Mucosa of stomach (tissue), 1 donor: Measurements from ENCODE around the gene FBXL3.
"Not testable (repeated sequence)": the region's sequence is repeated elsewhere in the genome, so short reads cannot be mapped to it uniquely, and the experiment has no call there.

ENCODE experiments used
- H3K27me3 ChIP-seq: one replicate; pipeline ENCODE4 v1.7.0; 2013; ENCODE audit warnings: mild to moderate bottlenecking, low read length; ENCODE audit not compliant: control insufficient read depth, insufficient read depth
- H3K36me3 ChIP-seq: one replicate; pipeline ENCODE4 v1.7.0; 2013; ENCODE audit warnings: low read length; ENCODE audit not compliant: control insufficient read depth, insufficient read depth
- H3K4me1 ChIP-seq: one replicate; pipeline ENCODE4 v1.7.0; 2013; ENCODE audit warnings: mild to moderate bottlenecking, low read length; ENCODE audit not compliant: control insufficient read depth, insufficient read depth
- H3K4me3 ChIP-seq: one replicate; pipeline ENCODE4 v1.7.0; 2013; ENCODE audit warnings: low read length
- H3K9ac ChIP-seq: one replicate; pipeline ENCODE4 v1.7.0; 2013; ENCODE audit warnings: mild to moderate bottlenecking, low read length, moderate library complexity
- H3K9me3 ChIP-seq: one replicate; pipeline ENCODE4 v1.7.0; 2013; ENCODE audit warnings: mild to moderate bottlenecking, low read length, moderate library complexity; ENCODE audit not compliant: control insufficient read depth
- donor health status: Pancreatic carcinoma.

FBXL3 gene

GRCh38 chr13:77016888-77017623 lies 9.9 kb downstream of the FBXL3 start:
- Histone ChIP-seq H3K36me3 (no peaks in the 10 kb centered on the region), H3K4me1 (no peaks in the 10 kb centered on the region), H3K27me3 (no peaks in the 10 kb centered on the region), H3K9ac (no peak overlapping the region), H3K4me3 (no peak overlapping the region), H3K9me3 (no peaks in the 10 kb centered on the region)

DNA sequence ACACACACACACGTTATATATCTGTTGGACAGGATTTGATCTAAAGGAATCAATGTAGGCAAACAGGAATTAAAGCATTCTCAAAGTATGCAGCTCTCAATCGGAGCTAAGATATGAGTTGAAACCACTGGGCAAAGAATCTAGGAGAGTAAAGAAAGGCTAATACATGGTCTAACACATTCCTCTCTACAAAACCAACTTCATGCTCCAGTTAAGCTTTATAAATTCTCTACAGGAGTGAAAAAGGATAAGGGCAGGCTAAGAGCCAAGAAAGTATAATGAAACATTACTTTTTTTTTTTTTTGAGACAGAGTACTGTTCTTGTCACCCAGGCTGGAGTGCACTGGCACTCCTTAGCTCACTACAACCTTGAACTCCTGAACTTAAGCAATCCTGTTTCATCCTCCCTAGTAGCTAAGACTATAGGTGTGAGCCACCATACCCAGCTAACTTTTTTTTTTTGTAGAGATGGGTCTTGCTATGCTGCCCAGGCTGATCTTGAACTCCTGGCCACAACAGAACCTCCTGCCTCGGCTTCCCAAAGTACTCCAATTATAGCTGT lies 10.6 kb downstream of the FBXL3 start:
- H3K4me3 ChIP-seq, result no peak overlapping the region
- no peak overlapping the region for H3K9ac ChIP-seq
- H3K27me3 ChIP-seq, result no peaks in the 10 kb centered on the region
- H3K9me3 ChIP-seq, result no peaks in the 10 kb centered on the region
- no peaks in the 10 kb centered on the region for H3K36me3 ChIP-seq
- H3K4me1 ChIP-seq, result no peaks in the 10 kb centered on the region

DNA sequence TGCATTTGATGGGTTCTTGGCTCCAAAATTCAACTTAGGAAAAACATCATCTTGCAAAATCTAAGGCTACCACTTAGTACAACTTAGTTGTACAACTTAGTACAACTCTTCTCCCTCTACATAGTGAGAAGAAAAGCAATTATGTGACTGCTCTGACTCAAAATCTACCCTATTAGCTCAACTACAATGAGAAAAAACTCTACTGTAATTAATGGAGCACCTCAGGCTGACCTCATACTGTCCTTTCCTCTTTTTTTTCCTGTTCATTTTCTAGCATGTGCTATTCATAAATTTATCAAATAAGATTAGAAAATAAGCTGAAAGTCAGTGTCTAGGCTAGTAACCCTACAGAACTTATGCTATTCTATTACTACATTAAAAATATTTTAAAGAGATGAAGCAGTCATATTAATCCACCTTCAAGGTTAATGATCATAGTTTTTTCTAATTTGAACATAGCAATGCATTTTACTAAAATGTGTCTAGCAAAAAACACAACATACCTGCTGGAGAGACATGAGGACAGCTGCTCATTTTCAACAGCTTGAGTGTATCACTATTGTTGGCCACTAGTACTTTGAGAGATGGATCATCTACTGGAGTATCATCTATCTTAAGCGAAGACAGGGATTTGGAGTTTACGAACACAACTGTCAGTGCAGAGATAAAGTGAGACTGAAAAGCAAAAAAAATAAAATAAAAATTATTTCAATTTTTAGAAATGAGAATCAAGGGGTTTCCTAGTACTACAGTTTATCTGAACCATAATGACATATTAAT lies 11.9 kb downstream of the FBXL3 start:
- H3K9me3 ChIP-seq, result no peaks in the 10 kb centered on the region
- H3K4me3 ChIP-seq, result no peak overlapping the region
- H3K4me1 ChIP-seq, result no peaks in the 10 kb centered on the region
- no peaks in the 10 kb centered on the region for H3K36me3 ChIP-seq
- H3K27me3 ChIP-seq, result no peaks in the 10 kb centered on the region
- no peak overlapping the region for H3K9ac ChIP-seq

DNA sequence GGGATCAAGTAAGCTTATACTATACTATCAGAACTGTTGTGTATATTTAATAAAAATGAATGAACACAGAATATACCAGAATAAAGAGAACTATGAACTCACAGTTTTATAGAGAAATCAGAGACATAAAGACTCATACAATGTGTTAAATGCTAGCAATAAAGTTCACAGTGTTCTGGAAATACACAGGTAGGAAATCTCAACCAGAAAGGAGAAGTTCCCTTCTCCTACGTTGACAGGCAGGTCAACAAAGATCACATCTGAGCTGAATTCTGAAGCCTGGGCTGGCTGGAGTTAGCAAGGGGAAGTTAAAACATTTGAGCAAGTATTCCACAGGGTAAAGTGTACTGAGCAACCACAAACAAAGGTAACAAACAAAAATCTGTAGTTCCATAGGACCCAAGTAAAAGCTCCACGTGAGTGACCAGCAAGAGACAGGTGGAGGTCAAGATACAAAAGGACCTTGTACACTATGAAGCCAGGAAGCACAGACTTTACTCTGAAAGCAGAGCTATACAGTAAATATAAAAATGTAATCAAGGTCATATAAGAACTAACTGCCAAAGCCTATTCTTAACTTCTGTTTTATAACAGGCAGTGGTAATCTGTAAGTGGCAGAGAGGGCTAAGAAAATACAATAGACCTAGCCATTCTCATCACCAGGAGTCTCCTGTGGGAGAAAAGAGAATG lies 13.0 kb downstream of the FBXL3 start:
- no peaks in the 10 kb centered on the region for H3K36me3 ChIP-seq

DNA sequence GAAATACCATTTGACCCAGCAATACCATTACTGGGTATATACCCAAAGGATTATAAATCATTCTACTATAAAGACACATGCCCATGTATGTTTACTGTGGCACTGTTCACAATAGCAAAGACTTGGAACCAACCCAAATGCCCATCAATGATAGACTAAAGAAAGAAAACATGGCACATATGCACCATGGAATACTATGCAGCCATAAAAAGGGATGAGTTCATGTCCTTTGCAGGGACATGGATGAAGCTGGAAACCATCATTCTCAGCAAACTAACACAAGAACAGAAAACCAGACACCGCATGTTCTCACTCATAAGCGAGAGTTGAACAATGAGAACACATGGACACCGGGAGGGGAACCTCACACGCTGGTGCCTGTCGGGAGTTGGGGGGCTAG lies 17.2 kb downstream of the FBXL3 start:
- H3K4me1 ChIP-seq, result not testable (repeated sequence)

More for the DNA sequence above, 13.0 kb downstream of the FBXL3 start:
- Histone ChIP-seq H3K4me1 (no peaks in the 10 kb centered on the region), H3K4me3 (no peak overlapping the region), H3K27me3 (no peaks in the 10 kb centered on the region), H3K9me3 (no peaks in the 10 kb centered on the region), H3K9ac (no peak overlapping the region)

GRCh38 chr13:77009011-77009410 lies 17.9 kb downstream of the FBXL3 start:
- Histone ChIP-seq H3K27me3 (no peaks in the 10 kb centered on the region), H3K9ac (no peak overlapping the region), H3K4me3 (no peak overlapping the region), H3K36me3 (no peaks in the 10 kb centered on the region), H3K4me1 (no peaks in the 10 kb centered on the region), H3K9me3 (no peaks in the 10 kb centered on the region)

More for the DNA sequence above, 17.2 kb downstream of the FBXL3 start:
- not testable (repeated sequence) for H3K9me3 ChIP-seq, H3K27me3 ChIP-seq, H3K4me3 ChIP-seq, H3K36me3 ChIP-seq, H3K9ac ChIP-seq

DNA sequence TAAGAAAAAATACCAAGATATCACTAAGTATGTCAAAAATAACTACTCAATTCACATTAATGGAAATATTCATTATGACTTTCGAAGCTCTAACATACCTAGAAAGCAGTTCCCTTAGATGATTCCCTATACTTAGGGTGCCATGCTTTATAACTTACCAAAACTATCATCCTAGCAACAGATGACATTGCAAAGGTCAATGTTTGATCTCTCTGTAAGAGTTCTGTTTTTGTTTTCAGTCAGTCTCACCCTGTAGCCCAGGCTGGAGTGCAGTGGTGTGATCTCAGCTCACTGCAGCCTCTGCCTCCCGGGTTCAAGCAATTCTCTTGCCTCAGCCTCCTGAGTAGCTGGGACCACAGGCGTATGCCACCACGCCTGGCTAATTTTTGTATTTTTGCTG lies 18.6 kb downstream of the FBXL3 start:
- H3K36me3 ChIP-seq, H3K27me3 ChIP-seq, H3K4me1 ChIP-seq, H3K4me3 ChIP-seq, H3K9ac ChIP-seq, H3K9me3 ChIP-seq: not testable (repeated sequence)

DNA sequence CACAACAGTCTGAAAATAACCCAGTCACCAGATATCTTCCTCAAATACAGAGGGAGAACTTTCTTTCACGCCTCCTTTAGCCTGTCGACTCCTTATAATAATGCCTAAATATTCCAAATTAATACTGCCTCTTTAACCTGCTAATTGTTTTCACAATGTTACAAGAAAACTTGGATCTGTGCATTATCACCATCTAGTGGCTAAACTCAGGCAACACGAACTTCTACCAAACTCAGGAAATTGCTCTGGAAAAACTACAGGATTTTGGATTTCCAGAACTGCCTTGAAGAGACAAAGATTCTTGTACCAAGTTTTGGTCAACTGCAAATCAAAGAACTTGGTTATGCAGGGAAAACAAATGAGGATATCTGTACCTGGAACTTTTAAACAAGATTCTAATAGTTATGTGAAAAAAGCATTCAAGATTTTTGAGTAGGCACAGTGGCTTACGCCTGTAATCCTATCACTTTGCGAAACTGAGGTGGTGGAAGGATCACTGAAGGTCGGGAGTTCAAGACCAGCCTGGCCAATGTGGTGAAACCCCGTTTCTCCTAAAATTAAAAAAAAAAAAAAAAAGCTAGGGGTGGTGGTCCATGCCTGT lies 24.3 kb downstream of the FBXL3 start:
- peaks cover 5% of the 10 kb centered on the region for H3K4me1 ChIP-seq
- H3K36me3 ChIP-seq, result no peaks in the 10 kb centered on the region
- no peak overlapping the region for H3K9ac ChIP-seq
- H3K9me3 ChIP-seq, result no peaks in the 10 kb centered on the region
- no peaks in the 10 kb centered on the region for H3K27me3 ChIP-seq
- H3K4me3 ChIP-seq, result no peak overlapping the region

DNA sequence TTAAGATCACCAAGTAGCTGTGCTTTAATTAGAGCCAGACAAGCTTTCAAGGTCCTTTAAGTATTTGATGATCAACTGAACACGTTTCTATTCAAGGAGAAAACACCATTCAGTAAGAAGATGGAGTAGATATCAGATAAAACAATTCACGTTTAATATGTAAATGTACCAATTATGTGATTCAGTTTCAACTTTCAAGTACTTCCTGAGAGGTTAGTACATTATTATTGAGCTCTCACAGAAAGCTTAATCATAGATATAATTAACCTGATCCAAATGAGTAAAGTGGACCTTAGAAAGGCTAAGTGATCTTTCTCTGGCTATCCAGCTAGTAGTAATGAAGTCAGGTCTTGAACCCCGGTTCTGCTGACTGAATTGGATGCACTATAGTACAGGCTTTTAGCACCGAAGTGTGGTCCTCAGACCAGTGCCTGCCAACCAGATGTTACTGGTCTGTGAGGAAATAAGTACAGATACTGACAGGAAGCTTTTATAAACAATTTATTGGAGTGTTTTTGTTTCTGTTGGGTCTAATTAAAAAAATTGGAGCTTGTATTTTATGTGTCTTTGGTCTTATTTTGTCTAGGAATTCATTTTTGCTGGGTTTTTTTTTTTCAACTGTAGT lies 24.9 kb downstream of the FBXL3 start:
- Histone ChIP-seq H3K27me3 (no peaks in the 10 kb centered on the region), H3K9me3 (no peaks in the 10 kb centered on the region), H3K36me3 (no peaks in the 10 kb centered on the region), H3K9ac (no peak overlapping the region), H3K4me3 (no peak overlapping the region), H3K4me1 (peaks cover 5% of the 10 kb centered on the region)

DNA sequence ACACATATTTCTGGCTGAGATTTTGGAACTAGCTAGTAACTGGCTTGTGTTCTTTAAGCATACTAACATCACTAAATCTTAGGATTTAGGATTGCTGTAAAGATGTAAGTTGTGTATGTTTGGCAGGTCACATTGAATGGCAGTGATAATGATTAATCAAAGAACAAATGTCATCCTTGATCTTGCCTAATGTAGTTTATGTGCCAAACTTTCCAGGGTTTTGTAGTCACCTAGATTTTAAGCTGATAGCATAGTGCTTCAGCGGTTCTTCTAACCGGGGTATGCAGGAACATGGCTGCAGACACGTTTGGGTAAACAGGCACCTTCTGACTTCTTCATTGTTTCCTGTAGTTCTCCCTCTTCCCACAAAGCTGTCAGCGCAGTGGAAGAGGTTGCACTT lies 25.4 kb downstream of the FBXL3 start:
- Histone ChIP-seq H3K9me3 (no peaks in the 10 kb centered on the region), H3K4me3 (no peak overlapping the region), H3K4me1 (peaks cover 5% of the 10 kb centered on the region), H3K27me3 (no peaks in the 10 kb centered on the region), H3K36me3 (no peaks in the 10 kb centered on the region), H3K9ac (no peak overlapping the region)

- Histone ChIP-seq H3K36me3 (no peaks in the 10 kb centered on the region), H3K27me3 (no peaks in the 10 kb centered on the region), H3K4me1 (peaks cover 5% of the 10 kb centered on the region), H3K9ac (no peak overlapping the region), H3K9me3 (no peaks in the 10 kb centered on the region), H3K4me3 (no peak overlapping the region)
Observed at GRCh38 chr13:77000475-77000874, 26.5 kb downstream of the FBXL3 start.
